Rectal smooth muscle tissue (tissue), 1 donor: ENCODE results near the gene DEPDC7.
"Not testable (repeated sequence)": the region's sequence is repeated elsewhere in the genome, so short reads cannot be mapped to it uniquely, and the experiment has no call there.

ENCODE experiments used
- H3K27ac ChIP-seq: one replicate; pipeline ENCODE4 v1.7.0; 2013; ENCODE audit warnings: low read depth, low read length, inconsistent platforms
- H3K27me3 ChIP-seq: one replicate; pipeline ENCODE4 v1.7.0; 2013; ENCODE audit warnings: low read length; ENCODE audit not compliant: control insufficient read depth, insufficient read depth
- H3K36me3 ChIP-seq: one replicate; pipeline ENCODE4 v1.7.0; 2013; ENCODE audit warnings: low read length; ENCODE audit not compliant: control insufficient read depth, insufficient read depth
- H3K4me1 ChIP-seq: one replicate; pipeline ENCODE4 v1.7.0; 2013; ENCODE audit warnings: low read length; ENCODE audit not compliant: control insufficient read depth, insufficient read depth
- H3K4me3 ChIP-seq: one replicate; pipeline ENCODE4 v1.7.0; 2013; ENCODE audit warnings: low read length
- H3K9ac ChIP-seq: one replicate; pipeline ENCODE4 v1.7.0; 2013; ENCODE audit warnings: low read length

Gene DEPDC7

DNA sequence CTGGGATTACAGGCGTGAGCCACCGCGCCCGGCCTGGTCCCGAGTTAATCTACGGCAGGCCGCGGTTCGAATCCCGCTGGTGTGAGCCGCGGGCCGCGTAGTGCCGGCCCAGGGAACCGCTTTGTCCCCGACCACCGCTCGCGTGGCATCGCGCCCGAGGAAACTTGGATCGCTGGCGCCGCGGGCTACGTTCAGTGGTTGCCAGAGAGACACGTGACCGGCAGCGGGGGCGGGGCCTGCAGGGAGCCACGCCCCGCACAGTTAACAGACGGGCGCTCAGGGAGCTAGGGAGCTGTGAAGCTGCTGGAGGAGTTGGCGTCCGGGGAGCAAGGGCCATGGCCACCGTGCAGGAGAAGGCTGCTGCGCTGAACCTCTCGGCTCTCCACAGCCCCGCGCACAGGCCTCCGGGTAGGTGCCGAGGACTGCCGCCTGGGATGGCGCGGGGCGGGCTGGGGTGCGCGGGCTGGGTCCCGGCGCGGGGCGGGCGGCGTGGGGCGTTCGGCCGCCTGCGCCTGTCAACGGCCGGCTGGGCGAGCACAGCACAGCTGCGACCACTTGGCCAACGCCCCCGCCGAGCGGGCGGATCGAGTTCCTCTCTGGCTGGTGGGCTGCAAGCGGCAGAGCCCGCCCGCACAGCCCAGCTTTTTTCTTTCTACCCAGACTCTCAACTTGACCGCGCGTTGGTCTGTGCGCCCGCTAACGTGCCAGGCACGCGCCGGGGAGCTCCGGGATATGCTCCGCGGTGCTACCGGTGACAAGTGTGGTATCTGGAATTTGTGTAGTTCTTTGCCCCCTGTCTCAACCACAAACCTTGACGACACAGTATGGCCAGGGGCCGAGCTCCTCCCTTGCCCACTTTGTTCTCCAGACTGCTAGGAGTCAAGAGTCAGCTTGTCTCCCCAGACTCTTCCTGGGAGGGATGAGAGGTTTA lies at the start of gene DEPDC7:
TSS of gene DEPDC7 (plus strand) at position 258 of the 931 bp plus-strand sequence. CDS start at position 336, 78 bp downstream.
- no peaks in the 10 kb centered on the region for H3K27me3 ChIP-seq
- H3K9ac ChIP-seq: no peak within 1 kb of the TSS
- no peaks in the 10 kb centered on the region for H3K4me1 ChIP-seq
- H3K4me3 ChIP-seq: peak within 1 kb of the TSS; percentile 68
- peak within 1 kb of the TSS; percentile 39 for H3K27ac ChIP-seq
- no peaks in the 10 kb centered on the region for H3K36me3 ChIP-seq

DNA sequence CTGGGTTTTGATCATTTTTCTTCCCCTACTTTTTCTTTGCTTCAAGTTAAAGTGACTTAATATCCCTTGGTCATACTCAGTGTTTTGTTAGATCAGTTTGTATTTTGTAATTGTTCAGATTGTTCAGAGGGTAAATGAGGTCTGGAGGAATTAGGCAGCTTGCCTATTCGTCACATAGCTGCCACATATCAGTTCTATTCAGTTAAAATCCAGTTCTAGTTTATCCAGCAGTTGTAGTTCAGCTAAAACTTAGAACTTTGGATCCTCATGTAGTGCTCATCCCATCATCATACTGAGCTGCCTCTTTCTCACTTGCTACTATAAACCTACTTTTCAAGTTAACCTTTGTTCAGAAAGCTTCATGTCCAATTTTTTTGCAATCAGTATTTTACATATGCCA lies 47.1 kb upstream of the DEPDC7 start:
- peaks cover 5% of the 10 kb centered on the region for H3K36me3 ChIP-seq
- no peaks in the 10 kb centered on the region for H3K4me1 ChIP-seq
- no peak overlapping the region for H3K4me3 ChIP-seq
- H3K27me3 ChIP-seq: no peaks in the 10 kb centered on the region
- H3K27ac ChIP-seq: no peak overlapping the region
- H3K9ac ChIP-seq: no peak overlapping the region

DNA sequence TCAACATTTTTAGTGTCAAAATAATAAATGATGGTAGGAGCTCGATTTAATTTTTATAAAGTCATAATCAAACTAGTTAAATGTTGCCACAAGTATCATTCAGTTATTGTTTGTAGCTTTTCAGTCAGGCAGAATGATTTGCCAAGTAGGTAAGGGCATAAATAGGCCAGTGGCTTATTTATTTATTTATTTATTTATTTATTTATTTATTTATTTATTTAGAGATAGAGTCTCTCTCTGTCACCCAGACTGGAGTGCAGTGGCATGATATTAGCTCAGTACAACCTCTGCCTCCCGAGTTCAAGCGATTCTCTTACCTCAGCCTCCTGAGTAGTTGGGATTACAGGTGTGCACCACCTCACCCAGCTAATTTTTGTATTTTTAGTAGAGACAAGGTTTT lies 43.4 kb upstream of the DEPDC7 start:
- not testable (repeated sequence) for H3K4me3 ChIP-seq, H3K27me3 ChIP-seq, H3K9ac ChIP-seq, H3K4me1 ChIP-seq, H3K36me3 ChIP-seq, H3K27ac ChIP-seq

DNA sequence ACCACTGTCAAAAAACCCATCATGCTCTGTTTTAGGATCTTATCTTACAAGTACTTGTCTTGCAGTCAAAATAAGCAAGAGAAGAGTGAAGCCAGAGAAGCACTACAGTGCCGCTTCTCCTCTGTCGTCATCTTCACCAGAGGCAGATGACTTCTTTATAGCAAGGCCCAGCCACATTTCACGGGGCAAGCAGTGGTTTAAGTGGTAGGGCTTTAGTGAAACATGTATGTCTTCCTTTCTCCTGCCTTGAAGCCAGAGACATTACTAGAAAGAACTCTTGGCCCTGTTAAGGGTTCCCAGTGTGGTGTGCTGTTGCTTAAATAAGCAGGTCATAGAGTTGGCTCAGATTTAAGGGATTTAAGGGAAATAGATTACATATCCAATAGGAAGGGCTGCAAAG lies 42.9 kb upstream of the DEPDC7 start:
- Histone ChIP-seq H3K4me3 (no peak overlapping the region), H3K9ac (no peak overlapping the region), H3K27me3 (no peaks in the 10 kb centered on the region), H3K36me3 (peaks cover 3% of the 10 kb centered on the region), H3K27ac (peak overlapping the region; percentile 14), H3K4me1 (no peaks in the 10 kb centered on the region)

DNA sequence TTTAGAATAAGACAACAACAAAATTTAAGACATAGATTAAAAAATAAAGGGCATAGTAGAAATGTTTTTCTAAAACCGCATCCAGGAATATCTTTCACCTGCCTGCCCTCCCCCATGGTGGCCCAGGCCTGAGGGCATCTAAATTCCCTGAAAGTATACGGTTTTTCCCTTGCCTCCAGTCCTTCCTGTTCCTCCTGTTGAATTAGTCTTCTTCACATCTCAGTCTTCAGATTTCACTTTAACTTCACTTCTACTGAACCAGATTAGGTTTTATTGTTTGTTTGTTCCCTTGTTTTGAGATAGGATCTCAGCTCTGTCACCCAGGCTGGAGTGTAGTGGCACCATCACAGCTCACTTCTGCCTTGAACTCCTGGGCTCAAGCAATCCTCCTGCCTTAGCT lies 33.1 kb upstream of the DEPDC7 start:
- no peak overlapping the region for H3K27ac ChIP-seq
- no peak overlapping the region for H3K9ac ChIP-seq
- H3K27me3 ChIP-seq: no peaks in the 10 kb centered on the region
- no peaks in the 10 kb centered on the region for H3K4me1 ChIP-seq
- no peaks in the 10 kb centered on the region for H3K36me3 ChIP-seq
- H3K4me3 ChIP-seq: no peak overlapping the region

DNA sequence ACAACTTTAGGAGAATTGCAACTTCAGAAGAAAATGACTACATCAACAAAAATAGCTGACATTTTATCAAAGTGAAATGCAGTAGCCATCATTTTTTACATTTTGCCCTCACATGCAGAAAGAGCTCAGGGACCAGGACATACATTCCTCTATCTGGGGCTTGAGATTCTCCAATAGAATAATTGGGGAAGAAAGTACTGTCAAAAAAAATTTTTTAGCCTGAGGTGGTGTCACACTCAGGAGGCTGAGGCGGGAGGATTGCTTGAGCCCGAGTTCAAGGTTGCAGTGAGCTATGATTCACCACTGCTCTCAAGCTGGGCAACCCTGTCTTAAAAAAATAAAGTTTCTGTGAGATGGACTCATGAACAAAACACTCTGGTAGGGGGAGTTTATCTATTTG lies 32.2 kb upstream of the DEPDC7 start:
- H3K27me3 ChIP-seq: no peaks in the 10 kb centered on the region
- H3K4me1 ChIP-seq: no peaks in the 10 kb centered on the region
- H3K4me3 ChIP-seq: no peak overlapping the region
- no peak overlapping the region for H3K9ac ChIP-seq
- no peaks in the 10 kb centered on the region for H3K36me3 ChIP-seq
- no peak overlapping the region for H3K27ac ChIP-seq

DNA sequence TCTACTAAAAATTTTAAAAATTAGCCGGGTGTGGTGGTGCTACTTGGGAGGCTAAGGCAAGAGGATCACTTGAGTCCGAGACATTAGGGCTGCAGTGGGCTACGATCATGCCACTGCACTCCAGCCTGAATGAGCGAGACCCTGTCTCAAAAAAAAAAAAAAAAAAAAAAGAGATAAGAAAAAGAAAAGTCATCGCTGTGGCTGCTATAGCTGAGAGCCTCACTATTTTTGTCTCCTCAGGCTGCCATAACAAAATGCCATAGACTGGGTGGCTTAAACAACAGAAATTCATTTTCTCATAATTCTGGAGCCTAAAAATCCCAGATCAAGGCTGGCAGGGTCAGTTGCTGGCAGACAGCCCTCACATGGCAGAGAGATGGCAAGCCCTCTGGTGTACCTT lies 30.1 kb upstream of the DEPDC7 start:
- Histone ChIP-seq H3K27me3 (no peaks in the 10 kb centered on the region), H3K27ac (no peak overlapping the region), H3K4me1 (no peaks in the 10 kb centered on the region), H3K36me3 (no peaks in the 10 kb centered on the region), H3K4me3 (no peak overlapping the region), H3K9ac (no peak overlapping the region)

DNA sequence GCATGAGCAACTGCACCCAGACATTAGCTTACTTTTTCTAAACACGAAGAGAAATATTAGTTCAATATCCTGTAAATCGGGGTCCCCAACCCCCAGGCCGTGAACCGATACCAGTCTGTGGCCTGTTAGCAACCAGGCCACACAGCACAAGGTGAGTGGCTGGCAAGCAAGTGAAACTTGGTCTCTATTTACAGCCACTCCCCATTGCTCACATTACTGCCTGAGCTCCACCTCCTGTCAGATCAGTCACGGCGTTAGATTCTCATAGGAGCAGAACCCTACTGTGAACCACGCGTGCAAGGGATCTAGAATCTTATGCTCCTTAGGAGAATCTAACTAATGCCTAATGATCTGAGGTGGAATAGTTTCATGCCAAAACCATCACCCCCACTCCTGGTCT lies 27.8 kb upstream of the DEPDC7 start:
- Histone ChIP-seq H3K4me3 (no peak overlapping the region), H3K27ac (no peak overlapping the region), H3K27me3 (no peaks in the 10 kb centered on the region), H3K4me1 (no peaks in the 10 kb centered on the region), H3K36me3 (no peaks in the 10 kb centered on the region), H3K9ac (no peak overlapping the region)

DNA sequence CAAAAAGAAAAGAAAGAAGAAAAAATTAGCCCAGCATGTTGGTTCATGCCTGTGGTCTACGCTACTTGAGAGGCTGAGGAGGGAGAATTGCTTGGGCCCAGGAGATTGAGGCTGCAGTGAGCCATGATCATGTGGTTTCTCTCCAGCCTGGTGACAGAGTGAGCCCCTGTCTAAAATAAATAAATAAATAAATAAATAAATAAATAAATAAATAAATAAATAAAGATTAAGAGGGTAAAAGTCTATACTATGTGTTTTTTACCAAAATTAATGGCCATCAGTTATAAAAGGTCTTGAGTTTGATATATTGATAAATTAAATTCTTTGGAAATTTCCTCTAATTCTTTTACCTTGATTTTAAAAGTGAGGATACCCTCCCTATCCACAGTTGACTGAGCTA lies 25.2 kb upstream of the DEPDC7 start:
- Histone ChIP-seq H3K27me3 (no peaks in the 10 kb centered on the region), H3K4me3 (no peak overlapping the region), H3K27ac (no peak overlapping the region), H3K36me3 (no peaks in the 10 kb centered on the region), H3K9ac (no peak overlapping the region), H3K4me1 (no peaks in the 10 kb centered on the region)

DNA sequence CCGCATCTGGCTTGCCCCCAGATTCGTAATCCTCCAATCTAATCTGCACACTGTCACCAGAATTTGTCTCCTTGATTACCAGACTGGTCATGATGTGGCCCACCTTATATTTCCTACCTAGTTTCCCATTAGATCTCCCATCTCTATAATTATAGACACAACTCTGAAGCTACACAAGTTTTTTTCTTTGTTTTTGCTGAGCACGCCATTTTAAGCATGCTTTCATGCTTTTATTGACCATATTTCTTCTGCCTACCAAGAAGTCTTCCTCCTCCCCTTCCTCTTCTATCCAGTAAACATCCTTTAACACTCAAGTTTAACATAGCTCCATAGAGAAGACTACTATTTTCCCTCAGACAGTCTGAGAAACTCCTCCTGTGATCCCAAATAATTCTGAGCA lies 24.3 kb upstream of the DEPDC7 start:
- H3K27me3 ChIP-seq: no peaks in the 10 kb centered on the region
- H3K4me3 ChIP-seq: no peak overlapping the region
- H3K27ac ChIP-seq: no peak overlapping the region
- no peaks in the 10 kb centered on the region for H3K4me1 ChIP-seq
- H3K36me3 ChIP-seq: no peaks in the 10 kb centered on the region
- H3K9ac ChIP-seq: no peak overlapping the region

DNA sequence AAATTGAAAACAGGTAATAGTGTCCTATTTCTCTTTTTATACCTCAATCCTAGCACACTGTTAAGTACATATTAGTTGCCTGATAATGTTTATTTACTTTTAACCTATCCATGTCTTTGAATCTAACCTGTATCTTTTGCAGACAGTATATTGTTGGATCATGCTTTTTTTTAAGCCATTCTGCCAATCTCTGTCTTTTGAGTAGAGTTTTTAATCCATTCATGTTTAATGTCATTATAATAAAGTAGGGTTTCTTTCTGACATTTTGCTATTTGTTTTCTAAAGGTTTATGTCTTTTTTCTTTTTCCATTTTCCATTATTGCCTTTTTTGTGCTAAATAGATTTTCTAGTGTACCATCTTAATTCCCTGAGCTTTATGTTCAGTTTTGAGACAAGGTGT lies 23.8 kb upstream of the DEPDC7 start:
- Histone ChIP-seq H3K27ac (no peak overlapping the region), H3K36me3 (no peaks in the 10 kb centered on the region), H3K9ac (no peak overlapping the region), H3K4me3 (no peak overlapping the region), H3K27me3 (no peaks in the 10 kb centered on the region), H3K4me1 (no peaks in the 10 kb centered on the region)

DNA sequence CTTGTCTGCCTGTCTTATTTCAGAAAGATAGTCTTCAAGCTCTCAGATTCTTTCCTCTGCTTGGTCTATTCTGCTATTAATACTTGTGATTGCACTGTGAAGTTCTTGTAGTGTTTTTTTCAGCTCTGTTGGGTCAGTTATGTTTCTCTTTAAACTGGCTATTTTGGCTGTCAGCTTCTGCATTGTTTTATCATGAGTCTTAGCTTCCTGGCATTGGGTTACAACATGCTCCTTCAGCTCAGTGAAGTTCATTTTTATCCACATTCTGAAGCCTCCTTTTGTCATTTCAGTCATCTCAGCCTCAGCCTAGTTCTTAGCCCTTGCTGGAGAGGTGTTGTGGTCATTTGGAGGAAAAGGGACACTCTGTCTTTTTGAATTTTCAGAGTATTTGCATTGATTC lies 15.5 kb upstream of the DEPDC7 start:
- Histone ChIP-seq H3K27ac (no peak overlapping the region), H3K27me3 (no peaks in the 10 kb centered on the region), H3K9ac (no peak overlapping the region), H3K4me3 (no peak overlapping the region), H3K4me1 (no peaks in the 10 kb centered on the region), H3K36me3 (no peaks in the 10 kb centered on the region)

DNA sequence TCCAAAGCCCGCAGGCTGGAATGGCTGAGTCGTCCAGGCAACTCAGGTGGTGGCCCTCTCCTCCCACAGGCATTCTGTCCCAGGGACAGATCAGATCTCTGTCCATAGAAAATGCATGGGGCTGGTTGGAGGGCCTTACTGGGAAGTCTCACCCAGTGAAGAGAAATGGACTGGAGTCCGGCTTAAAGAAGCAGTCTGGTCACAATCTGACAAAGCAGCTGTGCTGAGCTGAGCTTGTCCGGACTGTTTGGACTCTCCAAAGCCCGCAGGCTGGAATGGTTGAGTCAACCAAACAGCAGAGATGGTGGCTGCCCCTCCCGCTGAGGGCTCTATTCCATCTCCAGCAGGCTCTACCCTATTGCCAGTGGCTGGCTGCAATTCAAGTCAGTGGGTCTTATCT lies 14.4 kb upstream of the DEPDC7 start:
- no peaks in the 10 kb centered on the region for H3K36me3 ChIP-seq
- H3K9ac ChIP-seq: no peak overlapping the region
- no peak overlapping the region for H3K27ac ChIP-seq
- H3K27me3 ChIP-seq: no peaks in the 10 kb centered on the region
- H3K4me3 ChIP-seq: no peak overlapping the region
- no peaks in the 10 kb centered on the region for H3K4me1 ChIP-seq
